Natural killer cell treated with Interleukin-12 subunit alpha and Interleukin-12 subunit beta and Interleukin-15 and Interleukin-18, amount 100 ng/mL, for 72 hours (primary cell): ENCODE data around the gene SLC25A10. TPM values are rescaled to one million over a fixed set of nuclear protein-coding genes. Genes with fewer than 3 reads are reported as not detected.

ENCODE experiments used
- ATAC-seq, 2 donors: fragments of 150-1000 bp; cut with Tn5 transposase in 1 of 2; sonication (Bioruptor Pico), chemical (Tn5 transposase) in 1 of 2; 2 replicates each; pipeline ENCODE4 v1.10.0; 2021
- DNase-seq: peaks from one replicate; pipeline ENCODE4 v3.0.0; 2022; ENCODE audit warnings: low spot score
- H3K27ac Mint-ChIP-seq, 2 donors: 1 replicate in 1 of 2; 2 replicates in 1 of 2; pipeline ENCODE4 v1.8.0; 2022; ENCODE audit warnings: mixed read lengths in 2 of 2, mild to moderate bottlenecking in 1 of 2, moderate library complexity in 1 of 2
- H3K27me3 Mint-ChIP-seq, 2 donors: 1 replicate in 1 of 2; 2 replicates in 1 of 2; pipeline ENCODE4 v1.8.0; 2022; ENCODE audit warnings: mixed read lengths in 2 of 2
- H3K36me3 Mint-ChIP-seq: one replicate; pipeline ENCODE4 v1.8.0; 2022; ENCODE audit warnings: mixed read lengths
- H3K4me1 Mint-ChIP-seq, 2 donors: 1 replicate in 1 of 2; 2 replicates in 1 of 2; pipeline ENCODE4 v1.8.0; 2022; ENCODE audit warnings: low read depth in 2 of 2, mixed read lengths in 2 of 2, mild to moderate bottlenecking in 1 of 2
- H3K4me3 Mint-ChIP-seq: one replicate; pipeline ENCODE4 v1.8.0; 2022; ENCODE audit warnings: mixed read lengths
- H3K9me3 Mint-ChIP-seq: 2 replicates; pipeline ENCODE4 v1.8.0; 2022; ENCODE audit warnings: mixed read lengths
- total RNA-seq, 2 donors: library from RNA; stranded (reverse); gene quantifications; one replicate each; pipeline ENCODE4 v1.2.3, GENCODE V29; 2022

The SLC25A10 gene
- total RNA-seq, 2 donors from 2014 or later: 17.5 to 36.3 TPM

DNA sequence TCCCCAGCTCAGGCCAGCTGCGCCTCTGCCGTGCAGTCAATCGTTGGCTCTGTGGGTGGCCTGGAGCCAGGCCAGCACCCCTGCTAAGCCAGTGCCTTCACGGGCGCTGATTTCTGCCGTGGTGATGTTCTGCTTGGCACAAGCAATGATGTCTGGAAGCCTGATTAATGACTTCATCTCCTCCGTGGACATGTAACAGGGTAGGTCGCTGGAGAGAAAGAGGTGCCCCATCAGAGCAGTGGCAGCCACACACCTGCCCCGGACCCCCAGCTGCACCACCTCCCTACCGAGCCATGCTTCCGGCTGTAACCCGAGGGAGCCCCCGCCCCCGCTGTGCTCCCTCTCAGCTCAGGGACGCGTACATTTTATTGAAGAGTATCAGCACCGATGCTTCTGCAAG lies 30.4 kb upstream of the SLC25A10 start:
- Mint-ChIP-seq H3K27me3 (no peaks in the 10 kb centered on the region), H3K4me3 (no peak overlapping the region), H3K9me3 (no peaks in the 10 kb centered on the region), H3K36me3 (no peaks in the 10 kb centered on the region), H3K4me1 (peaks cover 26 to 27% of the 10 kb centered on the region in 2 donors), H3K27ac (no peak overlapping the region)
- ATAC-seq (no peak), DNase-seq (no peak)

DNA sequence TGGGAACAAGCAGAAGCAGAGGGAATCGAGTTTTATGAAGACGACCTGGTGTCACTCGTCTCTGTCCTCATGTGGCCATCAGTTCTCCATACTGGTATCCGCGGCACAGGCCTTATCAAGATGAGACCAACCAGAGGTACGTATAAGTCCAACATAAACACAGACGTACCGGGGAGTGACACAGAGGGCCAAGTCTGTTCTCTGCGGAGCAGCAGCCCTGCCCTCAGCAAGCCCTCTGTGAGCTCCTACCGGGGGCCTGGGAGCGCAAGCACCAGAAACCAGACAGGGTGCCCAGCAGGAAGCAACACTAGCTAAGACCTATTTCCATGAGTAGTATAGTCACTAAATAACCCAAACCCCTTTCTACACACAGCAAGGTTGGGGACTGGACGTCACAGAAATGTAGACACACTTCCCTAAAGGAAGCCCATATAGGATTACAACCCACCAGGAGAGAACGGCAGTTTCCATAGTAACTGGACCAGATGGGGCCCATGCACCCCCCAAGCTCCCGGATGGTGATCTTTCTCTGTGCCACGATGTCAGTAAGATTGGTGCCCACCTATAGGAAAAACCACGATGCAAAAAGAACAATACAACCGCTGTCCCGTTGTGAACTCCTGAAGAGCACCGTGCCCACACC lies 29.4 kb upstream of the SLC25A10 start:
- Mint-ChIP-seq H3K36me3 (no peaks in the 10 kb centered on the region), H3K27ac (peak overlapping the region; percentile 86 to 88), H3K4me1 (peaks cover 26 to 36% of the 10 kb centered on the region in 2 donors), H3K4me3 (peak overlapping the region; percentile 90), H3K9me3 (no peaks in the 10 kb centered on the region), H3K27me3 (no peaks in the 10 kb centered on the region)
- ATAC-seq (no peak), DNase-seq (no peak)

DNA sequence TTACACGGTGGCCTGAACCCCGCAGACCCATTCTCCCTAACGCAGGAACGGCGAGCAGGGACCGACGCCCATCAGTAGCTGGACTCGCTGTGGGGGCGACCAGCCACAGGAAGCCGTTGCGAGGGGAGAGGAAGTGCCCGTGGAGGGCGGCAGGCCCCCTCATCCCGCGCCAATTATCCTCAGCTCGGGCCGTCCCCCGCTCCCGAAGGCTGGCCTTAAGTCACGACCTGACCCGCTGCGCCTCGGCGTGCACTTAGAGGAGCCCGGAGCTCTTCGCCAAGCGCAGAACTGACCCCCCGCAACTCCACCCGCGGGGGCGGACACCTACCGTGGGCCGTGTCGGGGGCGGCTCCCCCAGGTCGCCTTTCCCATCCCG lies 28.9 kb upstream of the SLC25A10 start:
- peak; percentile 0 to 4 for ATAC-seq
- Mint-ChIP-seq H3K27ac (peak overlapping the region; percentile 86 to 88), H3K27me3 (no peaks in the 10 kb centered on the region), H3K4me3 (peak overlapping the region; percentile 90), H3K9me3 (no peaks in the 10 kb centered on the region), H3K4me1 (peaks cover 26 to 36% of the 10 kb centered on the region in 2 donors), H3K36me3 (no peaks in the 10 kb centered on the region)
- DNase-seq: no peak

DNA sequence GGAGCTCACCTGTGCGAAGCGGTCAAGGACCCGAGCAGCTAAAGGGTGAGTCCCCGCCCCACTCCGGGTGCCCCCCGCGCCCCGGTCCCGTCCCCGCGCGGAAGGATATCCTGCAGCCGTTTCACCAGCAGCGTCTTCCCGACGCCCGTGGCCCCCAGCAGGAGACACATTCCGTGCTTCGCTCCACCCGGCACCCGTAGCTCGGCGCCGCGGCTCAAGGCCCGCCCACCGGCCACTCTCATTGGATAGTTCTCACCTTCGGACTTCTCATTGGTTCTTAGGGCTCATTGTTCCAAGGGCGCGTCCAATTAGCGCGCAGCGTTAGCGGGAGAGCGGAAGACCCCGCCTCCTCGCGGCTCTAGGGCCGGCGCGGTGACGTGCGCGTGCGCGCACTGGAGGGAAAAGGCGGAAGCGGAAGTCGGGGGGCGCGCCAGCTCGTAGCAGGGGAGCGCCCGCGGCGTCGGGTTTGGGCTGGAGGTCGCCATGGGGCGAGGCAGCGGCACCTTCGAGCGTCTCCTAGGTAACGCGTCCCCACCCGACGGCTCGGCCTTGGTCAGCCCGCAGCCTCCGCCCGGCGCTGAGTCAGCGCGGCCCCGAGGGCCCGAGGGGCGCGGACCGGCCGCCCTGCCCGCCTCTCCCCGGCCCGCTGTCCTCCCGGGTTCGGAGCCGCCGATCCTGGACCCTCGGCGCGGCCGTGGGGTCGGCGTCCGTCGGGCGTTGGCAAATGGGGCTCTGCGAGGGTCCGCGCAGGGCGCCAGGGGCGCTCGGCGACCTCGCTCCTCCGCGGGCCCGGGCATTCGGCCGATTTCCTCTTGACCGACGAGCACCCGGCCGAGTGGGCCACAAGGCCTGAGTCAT lies 28.3 kb upstream of the SLC25A10 start, which contains the start of the genes ARL16 and HGS:
TSS of gene ARL16 (minus strand) at position 214 of the 858 bp plus-strand sequence. CDS start at position 170, 44 bp downstream.
TSS of gene HGS (plus strand) at position 428 of the 858 bp plus-strand sequence. CDS start at position 484, 56 bp downstream.
- no peaks in the 10 kb centered on the region for H3K27me3 Mint-ChIP-seq
- H3K4me1 Mint-ChIP-seq: peaks cover 27 to 38% of the 10 kb centered on the region in 2 donors
- H3K9me3 Mint-ChIP-seq: no peaks in the 10 kb centered on the region
- peak within 1 kb of the TSS; percentile 91 for H3K4me3 Mint-ChIP-seq
- peak within 1 kb of the TSS; percentile 86 to 88 for H3K27ac Mint-ChIP-seq
- ATAC-seq (peak; percentile 97 to 99), DNase-seq (peak; percentile 99)
- no peaks in the 10 kb centered on the region for H3K36me3 Mint-ChIP-seq

DNA sequence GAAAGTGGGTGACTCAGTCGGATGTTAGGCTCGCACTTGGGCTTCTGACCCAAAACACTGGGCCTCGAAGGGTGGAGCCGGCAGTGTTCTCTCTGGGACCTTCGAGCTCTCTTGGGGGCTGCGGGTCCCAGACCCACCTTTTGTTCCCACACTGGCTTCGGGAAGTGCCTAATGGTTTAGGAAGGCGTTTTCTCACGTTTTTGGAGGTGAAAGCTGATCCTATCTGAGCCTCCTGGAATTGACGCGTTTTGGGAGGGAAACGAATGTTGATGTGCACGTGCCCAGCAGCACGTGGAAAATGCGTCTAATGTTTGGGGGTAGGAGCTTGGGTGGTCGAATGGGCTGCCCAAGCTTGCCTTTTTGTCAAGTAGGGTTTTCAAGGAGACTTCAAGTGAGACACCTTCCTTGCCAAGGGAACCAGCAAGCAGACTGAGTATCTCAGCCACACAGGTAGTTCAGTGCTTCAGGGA lies 27.6 kb upstream of the SLC25A10 start:
- ATAC-seq (no peak), DNase-seq (no peak)
- peak overlapping the region; percentile 91 for H3K4me3 Mint-ChIP-seq
- H3K4me1 Mint-ChIP-seq: peaks cover 33 to 44% of the 10 kb centered on the region in 2 donors
- no peaks in the 10 kb centered on the region for H3K36me3 Mint-ChIP-seq
- H3K27me3 Mint-ChIP-seq: no peaks in the 10 kb centered on the region
- H3K9me3 Mint-ChIP-seq: no peaks in the 10 kb centered on the region
- peak overlapping the region; percentile 86 to 88 for H3K27ac Mint-ChIP-seq

DNA sequence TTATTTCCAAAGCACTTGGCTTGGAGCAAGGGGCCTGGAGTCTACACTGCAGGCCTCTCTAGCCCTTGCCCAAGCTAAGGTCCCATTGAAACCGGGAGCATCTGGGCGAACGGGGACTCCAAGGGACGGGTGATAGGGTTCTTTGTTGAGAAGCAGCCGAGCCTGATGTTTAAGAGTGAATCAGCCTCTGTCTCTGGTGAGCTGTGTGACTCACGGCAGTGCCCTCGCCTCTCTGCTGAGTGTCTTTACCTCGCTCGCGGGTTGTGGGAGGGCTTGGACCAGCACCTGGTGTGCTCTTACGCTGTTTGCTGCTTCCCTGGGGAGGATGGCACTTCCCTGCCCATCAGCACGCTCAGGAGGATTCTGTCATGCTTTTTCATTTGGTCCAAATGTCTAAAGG lies 27.0 kb upstream of the SLC25A10 start:
- no peaks in the 10 kb centered on the region for H3K27me3 Mint-ChIP-seq
- ATAC-seq (no peak), DNase-seq (no peak)
- H3K4me3 Mint-ChIP-seq: peak overlapping the region; percentile 91
- H3K36me3 Mint-ChIP-seq: no peaks in the 10 kb centered on the region
- H3K4me1 Mint-ChIP-seq: peaks cover 34 to 48% of the 10 kb centered on the region in 2 donors
- H3K27ac Mint-ChIP-seq: peak overlapping the region; percentile 86 to 88
- H3K9me3 Mint-ChIP-seq: no peaks in the 10 kb centered on the region

DNA sequence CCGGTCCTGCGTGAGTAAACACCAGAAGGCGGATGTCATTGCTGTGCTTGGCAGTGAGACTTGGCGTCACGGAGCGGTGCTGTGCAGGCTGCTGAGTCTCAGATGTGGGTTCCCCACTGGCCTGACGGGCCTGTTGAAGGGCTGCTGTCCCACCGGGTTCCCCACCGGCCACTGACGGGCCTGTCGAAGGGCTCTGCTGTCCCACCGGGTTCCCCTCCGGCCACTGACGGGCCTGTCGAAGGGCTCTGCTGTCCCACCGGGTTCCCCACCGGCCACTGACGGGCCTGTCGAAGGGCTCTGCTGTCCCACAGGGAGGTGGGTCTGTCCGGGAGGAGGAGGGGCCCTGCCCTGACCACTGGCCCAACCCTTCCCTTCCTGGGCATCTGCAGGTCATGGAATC lies 25.5 kb upstream of the SLC25A10 start:
- H3K9me3 Mint-ChIP-seq: no peaks in the 10 kb centered on the region
- no peak for DNase-seq
- ATAC-seq: no peak
- peaks cover 34 to 52% of the 10 kb centered on the region in 2 donors for H3K4me1 Mint-ChIP-seq
- H3K27ac Mint-ChIP-seq: no peak overlapping the region
- H3K4me3 Mint-ChIP-seq: no peak overlapping the region
- no peaks in the 10 kb centered on the region for H3K36me3 Mint-ChIP-seq
- no peaks in the 10 kb centered on the region for H3K27me3 Mint-ChIP-seq

DNA sequence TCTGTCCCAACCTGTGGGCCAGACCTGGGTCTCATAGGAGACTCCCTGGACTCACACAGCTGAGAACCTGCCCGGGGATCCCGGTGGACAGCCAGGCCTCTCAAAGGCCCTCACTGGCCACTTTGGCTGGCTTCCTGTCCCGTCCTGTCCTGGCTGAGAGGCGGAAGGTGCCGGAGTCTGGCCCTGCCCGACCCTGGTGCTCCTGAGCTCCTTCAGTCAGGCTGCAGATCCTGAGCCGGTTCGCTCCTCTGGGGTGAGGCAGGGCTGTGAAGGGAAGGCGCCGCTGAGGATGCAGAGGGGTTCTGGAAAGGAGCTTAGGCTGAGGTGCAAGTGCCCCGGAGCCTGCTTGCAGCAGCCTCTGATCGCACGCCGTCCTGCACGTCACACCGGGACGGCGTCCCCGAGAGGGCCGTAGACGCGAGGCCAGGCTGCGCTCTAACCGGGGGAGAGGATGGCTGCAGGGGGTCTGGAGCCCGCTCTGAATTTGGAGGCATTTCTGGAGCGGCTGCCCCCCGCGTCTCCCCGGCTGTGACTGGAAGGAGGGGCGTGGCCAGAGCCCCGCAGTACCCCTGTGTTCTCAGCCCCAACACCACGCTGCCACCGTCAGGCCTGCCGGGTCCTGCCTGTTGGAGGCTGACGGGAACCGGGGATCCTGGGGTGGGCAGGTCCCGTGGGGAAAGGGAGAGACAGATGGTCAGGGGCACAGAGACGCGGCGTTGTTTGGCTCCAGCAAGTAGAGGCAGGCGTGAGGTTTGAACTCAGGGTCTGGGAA lies 24.1 kb upstream of the SLC25A10 start:
- ATAC-seq (no peak), DNase-seq (no peak)
- Mint-ChIP-seq H3K9me3 (no peaks in the 10 kb centered on the region), H3K27ac (no peak overlapping the region), H3K4me3 (no peak overlapping the region), H3K4me1 (peaks cover 26 to 49% of the 10 kb centered on the region in 2 donors), H3K36me3 (no peaks in the 10 kb centered on the region), H3K27me3 (no peaks in the 10 kb centered on the region)

DNA sequence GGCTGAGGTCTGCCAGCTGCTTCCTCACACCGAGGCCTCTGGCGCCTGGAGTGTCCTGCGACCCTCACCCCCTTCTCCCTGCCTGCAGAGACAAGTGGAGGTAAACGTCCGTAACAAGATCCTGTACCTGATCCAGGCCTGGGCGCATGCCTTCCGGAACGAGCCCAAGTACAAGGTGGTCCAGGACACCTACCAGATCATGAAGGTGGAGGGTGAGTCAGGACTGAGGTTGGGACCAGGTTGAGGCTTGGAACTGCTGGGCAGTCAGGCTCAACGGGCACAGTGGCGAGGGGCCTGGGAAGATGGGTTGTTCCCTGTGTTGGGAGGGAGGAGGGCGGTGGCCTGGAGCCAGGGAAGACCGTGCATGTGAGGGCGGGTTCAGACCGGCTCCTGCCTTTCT lies 23.5 kb upstream of the SLC25A10 start:
- ATAC-seq (no peak), DNase-seq (no peak)
- H3K4me1 Mint-ChIP-seq: peaks cover 26 to 48% of the 10 kb centered on the region in 2 donors
- no peaks in the 10 kb centered on the region for H3K9me3 Mint-ChIP-seq
- H3K27me3 Mint-ChIP-seq: no peaks in the 10 kb centered on the region
- H3K27ac Mint-ChIP-seq: no peak overlapping the region
- no peak overlapping the region for H3K4me3 Mint-ChIP-seq
- H3K36me3 Mint-ChIP-seq: no peaks in the 10 kb centered on the region

DNA sequence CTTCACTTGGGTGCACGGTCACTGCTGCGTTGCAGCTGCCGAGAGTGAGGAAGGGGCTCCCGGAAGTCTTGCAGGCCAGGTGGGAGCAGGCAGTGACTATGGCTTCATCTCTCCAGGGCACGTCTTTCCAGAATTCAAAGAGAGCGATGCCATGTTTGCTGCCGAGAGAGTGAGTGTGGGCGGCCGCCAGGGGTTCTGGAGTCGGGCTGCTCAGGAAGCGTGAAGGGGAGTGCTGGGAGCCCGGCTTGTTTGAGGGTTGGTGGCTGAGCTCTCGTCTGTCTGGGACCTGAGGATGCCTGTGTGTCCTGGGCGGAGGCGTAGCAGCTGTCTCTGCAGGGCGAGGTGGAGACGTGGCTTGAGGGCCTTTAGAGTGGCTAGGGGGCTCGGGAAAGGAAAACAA lies 22.0 kb upstream of the SLC25A10 start:
- Mint-ChIP-seq H3K27ac (no peak overlapping the region), H3K27me3 (no peaks in the 10 kb centered on the region), H3K4me3 (no peak overlapping the region), H3K4me1 (peaks cover 17 to 39% of the 10 kb centered on the region in 2 donors), H3K36me3 (no peaks in the 10 kb centered on the region), H3K9me3 (no peaks in the 10 kb centered on the region)
- ATAC-seq: no peak
- DNase-seq: no peak

DNA sequence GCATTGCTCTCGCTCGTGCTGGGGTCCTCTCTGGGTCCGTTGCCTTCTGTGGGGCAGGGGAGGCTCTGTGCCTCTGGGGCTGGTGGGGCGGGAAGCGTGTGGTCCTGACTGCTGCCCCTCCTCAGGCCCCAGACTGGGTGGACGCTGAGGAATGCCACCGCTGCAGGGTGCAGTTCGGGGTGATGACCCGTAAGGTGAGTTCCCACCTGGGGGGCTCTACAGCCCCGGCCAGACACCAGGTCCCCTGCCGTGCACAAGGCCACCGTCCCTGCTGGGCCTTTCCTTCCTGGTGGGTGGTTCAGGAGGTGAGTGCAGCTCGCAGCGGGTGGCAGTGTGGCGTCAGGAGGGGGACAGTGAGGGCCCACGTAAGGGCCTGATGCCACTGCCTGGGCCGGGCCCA lies 21.5 kb upstream of the SLC25A10 start:
- no peaks in the 10 kb centered on the region for H3K27me3 Mint-ChIP-seq
- no peaks in the 10 kb centered on the region for H3K36me3 Mint-ChIP-seq
- H3K4me1 Mint-ChIP-seq: peaks cover 13 to 36% of the 10 kb centered on the region in 2 donors
- no peak for DNase-seq
- no peak overlapping the region for H3K27ac Mint-ChIP-seq
- ATAC-seq: no peak
- H3K9me3 Mint-ChIP-seq: no peaks in the 10 kb centered on the region
- H3K4me3 Mint-ChIP-seq: no peak overlapping the region

DNA sequence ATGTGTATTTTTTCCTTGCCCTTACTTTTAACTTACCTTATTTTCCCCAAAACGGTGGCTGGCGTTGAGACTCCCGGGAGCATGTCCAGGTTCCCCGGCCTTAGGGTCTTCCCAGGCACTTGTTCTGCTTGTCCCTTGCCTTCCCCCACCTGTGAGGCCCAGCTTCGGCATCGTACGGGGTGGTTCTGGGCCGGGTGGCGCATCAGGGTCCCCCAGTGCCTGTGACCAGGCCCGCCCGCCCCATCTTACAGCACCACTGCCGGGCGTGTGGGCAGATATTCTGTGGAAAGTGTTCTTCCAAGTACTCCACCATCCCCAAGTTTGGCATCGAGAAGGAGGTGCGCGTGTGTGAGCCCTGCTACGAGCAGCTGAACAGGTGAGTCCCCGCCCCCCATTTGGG lies 20.9 kb upstream of the SLC25A10 start:
- DNase-seq: no peak
- H3K9me3 Mint-ChIP-seq: no peaks in the 10 kb centered on the region

DNA sequence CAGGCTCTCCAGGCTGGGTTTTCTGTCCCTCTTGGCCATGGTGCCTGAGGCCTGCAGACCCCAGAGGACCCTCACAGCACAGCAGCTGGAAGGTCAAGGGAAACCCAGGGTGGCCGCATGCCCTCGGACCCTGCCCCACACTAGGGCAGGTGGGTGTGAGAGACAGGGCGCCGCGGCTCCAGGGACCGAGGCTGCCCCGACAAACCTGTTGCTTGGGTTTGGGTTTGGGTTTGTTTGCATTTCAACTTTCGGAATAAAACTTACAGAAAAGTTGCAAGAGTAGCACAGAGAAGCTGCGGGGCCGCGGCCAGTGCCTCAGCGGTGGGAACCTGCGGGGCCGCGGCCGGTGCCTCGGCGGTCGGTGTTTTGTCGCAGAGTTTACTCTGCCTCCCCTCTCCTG lies 20.5 kb upstream of the SLC25A10 start:
- no peak for DNase-seq
- Mint-ChIP-seq H3K36me3 (no peaks in the 10 kb centered on the region), H3K9me3 (no peaks in the 10 kb centered on the region), H3K27ac (no peak overlapping the region), H3K4me1 (peaks cover 7 to 32% of the 10 kb centered on the region in 2 donors), H3K4me3 (no peak overlapping the region), H3K27me3 (no peaks in the 10 kb centered on the region)
- ATAC-seq: no peak

More for the DNA sequence above, 20.9 kb upstream of the SLC25A10 start:
- no peak for ATAC-seq
- no peak overlapping the region for H3K4me3 Mint-ChIP-seq
- H3K4me1 Mint-ChIP-seq: peaks cover 10 to 34% of the 10 kb centered on the region in 2 donors
- H3K27ac Mint-ChIP-seq: no peak overlapping the region
- H3K36me3 Mint-ChIP-seq: no peaks in the 10 kb centered on the region
- H3K27me3 Mint-ChIP-seq: no peaks in the 10 kb centered on the region
